Activated gamma-delta T cell treated with Interleukin-2 at 50 U/mL for 16 hours (primary cell): Measurements from ENCODE around the gene AIDA.
"Not testable (repeated sequence)": the region's sequence is repeated elsewhere in the genome, so short reads cannot be mapped to it uniquely, and the experiment has no call there.

Source experiments
- DNase-seq: peaks from one replicate; pipeline ENCODE4 v3.0.0-alpha.2; 2020

Gene AIDA

GRCh38 chr1:222711319-222712252 is 705 bp downstream of the AIDA start:
- peak; percentile 54 for DNase-seq

DNA sequence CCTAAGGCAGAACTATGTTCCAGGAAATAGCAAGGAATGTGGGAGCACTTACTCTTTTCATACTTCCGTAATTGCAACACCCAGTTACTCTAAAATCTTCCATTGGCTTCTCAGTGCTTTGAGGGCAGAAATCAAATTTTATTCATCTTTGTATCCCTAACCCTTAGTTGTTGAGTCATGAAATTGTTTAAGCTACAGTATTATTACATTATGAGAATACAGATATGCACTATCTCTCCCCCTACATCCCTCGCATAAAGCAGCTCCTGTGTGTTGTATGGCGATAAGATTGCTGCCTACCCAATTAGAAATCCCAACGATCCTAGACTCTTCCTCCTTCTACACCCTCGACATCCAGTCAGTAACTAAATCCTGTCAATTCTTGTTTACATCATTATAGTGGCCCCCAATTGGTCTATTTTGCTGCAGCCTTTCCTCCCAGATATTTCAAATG is 2.6 kb downstream of the AIDA start:
- no peak for DNase-seq

- DNase-seq: no peak
Measured at GRCh38 chr1:222706815-222707214, 5.5 kb downstream of the AIDA start.

GRCh38 chr1:222704260-222704659 is 8.0 kb downstream of the AIDA start:
- no peak for DNase-seq

GRCh38 chr1:222702210-222702609 is 10.1 kb downstream of the AIDA start:
- DNase-seq: no peak

DNA sequence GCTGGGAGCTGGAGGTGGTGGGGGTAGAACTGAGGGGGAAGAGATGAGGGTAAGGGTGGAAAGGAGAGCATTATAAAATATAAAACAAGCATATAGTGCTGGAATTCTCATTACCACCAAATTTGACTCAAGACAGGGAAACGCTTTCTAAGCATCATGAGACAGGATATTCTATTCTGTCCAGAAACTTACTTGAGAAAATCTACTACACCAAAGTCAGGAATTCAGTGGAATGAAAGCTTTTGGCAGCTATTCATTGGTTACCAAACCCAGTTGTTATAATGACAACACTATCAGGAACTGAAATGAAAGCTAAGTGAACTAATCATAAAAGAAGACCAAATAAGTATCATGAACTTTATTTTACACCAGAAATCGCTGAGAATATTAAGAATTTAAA is 14.5 kb downstream of the AIDA start:
- DNase-seq: no peak

GRCh38 chr1:222697203-222697602 is 15.1 kb downstream of the AIDA start:
- DNase-seq: no peak

DNA sequence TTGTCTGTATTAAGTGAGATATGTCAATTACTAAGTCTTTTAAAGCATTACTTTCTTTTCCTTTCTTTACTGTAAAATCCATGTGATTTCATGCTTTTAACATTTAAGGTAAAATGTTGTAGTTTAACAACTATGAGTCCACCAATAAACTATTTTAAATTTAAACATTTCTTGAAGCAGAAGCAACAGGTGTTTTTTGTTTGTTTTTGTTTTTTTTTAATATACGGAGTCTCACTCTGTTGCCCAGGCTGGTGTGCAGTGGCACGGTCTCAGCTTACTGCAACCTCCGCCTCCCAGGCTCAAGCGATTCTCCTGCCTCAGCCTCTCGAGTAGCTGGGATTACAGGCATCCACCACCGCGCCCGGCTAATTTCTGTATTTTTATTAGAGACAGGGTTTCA is 15.6 kb downstream of the AIDA start:
- DNase-seq: no peak

- DNase-seq: no peak
Measured at GRCh38 chr1:222694927-222695326, 17.4 kb downstream of the AIDA start.

- no peak for DNase-seq
Measured at GRCh38 chr1:222691016-222691415, 21.3 kb downstream of the AIDA start.

DNA sequence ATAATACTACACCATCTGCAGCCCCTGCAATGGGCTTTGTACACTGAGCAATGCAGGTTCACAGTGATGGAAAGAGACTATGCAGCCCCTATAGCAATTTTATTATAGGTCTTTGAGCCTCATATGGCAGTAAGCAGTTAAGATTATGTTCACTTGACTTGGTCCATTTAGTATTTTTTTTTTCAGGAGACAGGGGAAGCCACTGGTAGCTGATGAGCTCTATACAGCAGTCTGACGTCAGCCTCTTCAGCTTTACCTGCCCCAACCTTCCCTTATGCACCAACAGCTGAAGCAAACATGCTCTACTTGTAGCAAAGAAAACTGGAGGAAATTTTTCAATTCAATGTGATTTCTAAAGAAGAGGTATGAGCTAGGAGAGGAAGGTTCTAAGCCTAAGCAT is 32.2 kb downstream of the AIDA start:
- no peak for DNase-seq

DNA sequence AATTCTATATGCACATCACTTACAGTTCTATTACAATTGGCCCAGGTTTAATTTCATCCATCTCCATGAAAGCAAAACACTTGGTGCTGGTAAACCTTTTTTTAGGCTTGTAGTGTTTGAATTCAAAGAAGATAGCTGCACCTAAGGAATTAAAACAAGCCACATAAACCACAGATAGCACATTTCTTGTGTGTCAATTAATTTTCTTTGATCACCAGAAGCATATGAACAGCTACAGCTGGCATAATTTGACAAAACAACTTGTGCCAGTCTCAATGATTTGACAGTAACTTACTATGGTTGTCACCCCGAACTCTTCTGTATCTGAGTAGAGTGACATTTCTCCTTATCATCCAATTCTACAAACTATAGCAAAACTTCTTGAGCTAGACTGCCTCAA is 42.2 kb downstream of the AIDA start:
- DNase-seq: no peak

DNA sequence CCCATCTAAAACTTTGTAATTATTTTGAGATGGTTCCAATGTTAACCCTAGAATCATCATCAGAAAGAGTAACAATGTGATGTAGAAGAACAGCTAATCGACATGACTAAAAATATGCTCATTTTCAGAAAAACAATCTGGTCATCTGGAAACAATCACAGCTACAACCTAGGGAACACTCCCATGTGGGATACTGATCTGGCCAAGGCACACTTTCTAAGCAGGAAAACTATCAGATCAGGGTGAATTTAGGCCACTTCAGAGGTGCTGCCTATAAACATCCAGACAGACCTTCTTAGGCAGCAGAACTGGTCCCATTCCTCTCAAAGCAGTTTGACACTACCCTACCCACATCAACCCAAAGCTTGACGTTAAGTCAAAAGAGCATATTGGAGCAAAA is 43.2 kb downstream of the AIDA start:
- not testable (repeated sequence) for DNase-seq

DNA sequence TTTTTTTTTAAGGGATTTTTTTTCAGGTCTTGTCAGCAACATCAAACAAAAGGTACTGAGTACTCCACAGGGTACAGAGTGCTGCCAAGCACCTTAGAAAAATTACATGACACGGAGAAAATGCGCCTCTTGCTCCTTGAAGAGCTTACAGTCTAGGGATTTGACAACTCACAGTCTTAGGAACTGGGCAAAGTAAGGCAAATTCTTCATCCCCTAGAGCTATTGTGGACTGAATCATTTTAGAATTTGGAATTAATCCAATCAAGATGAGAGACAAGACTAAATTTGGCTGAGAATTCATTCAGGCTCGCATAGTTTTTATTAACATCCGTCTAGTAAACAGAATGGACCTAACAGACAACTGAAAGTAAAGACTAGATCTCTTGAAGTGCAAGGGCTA is 44.1 kb downstream of the AIDA start:
- DNase-seq: not testable (repeated sequence)

GRCh38 chr1:222665964-222666363 is 46.3 kb downstream of the AIDA start:
- no peak for DNase-seq

DNA sequence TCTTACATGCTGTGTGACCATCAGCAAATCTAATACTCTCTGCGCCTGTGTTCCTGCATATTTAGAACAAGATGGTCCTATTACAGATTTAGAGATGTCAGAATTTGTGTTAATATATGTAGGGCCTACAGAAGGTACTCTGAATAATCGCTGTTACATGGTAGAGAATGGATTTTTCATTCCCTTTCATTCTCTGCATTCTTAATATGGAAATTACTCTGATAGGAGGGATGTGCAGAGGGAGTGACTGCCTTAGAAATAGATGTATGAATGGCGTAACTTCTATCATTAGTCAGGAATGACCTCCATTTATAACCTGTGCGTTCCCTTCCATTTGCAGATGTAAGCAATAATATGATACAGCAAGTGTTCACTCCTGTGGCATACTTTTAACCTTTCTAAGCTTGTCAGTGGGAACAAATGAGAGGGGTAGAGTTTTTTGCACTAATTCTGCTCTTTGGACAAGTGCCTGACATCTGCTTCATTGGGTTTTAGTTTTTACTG is 48.8 kb downstream of the AIDA start:
- DNase-seq: no peak

DNA sequence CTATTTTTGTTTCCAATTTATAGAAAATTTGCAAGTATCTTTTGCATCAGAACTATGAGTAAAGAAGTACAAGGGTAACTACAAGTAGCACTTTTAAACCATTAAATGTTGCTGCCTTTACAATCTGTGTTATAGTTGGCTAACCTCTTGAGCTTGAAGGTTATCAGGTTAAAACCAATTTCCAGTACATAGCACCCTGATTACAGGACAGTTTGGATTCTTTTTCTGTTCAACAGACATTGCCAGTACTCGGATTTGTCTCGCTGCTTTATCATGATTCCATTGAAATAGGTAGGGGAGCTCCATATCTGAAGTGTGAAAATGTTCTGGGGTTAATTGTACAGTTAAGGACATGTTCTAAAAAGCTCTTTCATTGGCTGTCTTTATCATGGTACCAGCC is 54.4 kb downstream of the AIDA start:
- no peak for DNase-seq

- no peak for DNase-seq
Measured at GRCh38 chr1:222656391-222657155, 55.7 kb downstream of the AIDA start.

DNA sequence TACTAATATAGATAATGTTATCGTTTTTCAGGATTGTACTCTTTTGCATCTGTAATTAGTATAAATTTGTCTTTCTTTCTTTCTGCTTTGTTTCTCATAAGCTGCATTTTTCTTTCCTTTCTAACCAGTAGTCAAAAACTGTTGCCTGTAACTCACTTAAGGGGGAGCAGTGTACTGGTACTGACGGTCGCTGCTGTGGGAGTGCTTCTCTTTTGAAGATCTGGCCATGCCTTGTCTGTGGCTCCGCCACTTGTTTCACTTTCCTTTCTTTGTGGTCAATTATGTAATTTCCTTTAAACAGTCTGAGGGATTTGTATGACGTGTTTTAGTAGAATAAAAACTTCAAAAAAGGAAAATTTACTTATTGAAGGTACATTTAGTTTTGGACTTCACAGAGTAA is 57.4 kb downstream of the AIDA start:
- peak; percentile 67 for DNase-seq

DNA sequence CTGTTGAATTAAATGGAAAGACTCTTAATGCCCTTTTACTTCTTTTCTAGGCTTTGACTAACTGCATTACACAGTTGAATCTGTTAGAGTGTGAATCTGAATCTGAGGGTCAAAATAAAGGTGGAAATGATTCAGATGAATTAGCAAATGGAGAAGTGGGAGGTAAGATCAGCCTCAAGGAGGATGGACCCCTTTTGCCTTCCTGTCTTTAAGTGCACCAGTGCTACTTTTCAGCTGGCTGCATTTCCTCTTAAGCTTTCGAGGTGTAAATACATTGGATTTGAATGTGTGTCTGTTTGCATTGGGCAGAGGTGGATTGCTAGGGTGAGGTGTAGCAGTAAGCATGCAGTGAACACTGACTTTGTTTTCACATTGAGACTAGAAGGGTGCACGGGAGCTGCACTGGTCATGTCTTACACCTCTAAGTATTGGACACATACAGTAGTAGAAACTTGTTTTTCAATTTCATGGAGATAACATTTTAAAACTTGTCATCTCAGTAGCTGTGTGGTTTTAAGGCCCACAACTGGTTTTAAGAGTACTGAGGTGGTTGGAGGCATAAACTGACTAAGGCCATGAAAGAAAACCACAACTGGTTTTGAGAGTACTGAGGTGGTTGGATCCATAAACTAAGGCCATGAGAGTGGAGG is 59.0 kb downstream of the AIDA start:
- no peak for DNase-seq

- no peak for DNase-seq
Measured at GRCh38 chr1:222652676-222653075, 59.6 kb downstream of the AIDA start.

DNA sequence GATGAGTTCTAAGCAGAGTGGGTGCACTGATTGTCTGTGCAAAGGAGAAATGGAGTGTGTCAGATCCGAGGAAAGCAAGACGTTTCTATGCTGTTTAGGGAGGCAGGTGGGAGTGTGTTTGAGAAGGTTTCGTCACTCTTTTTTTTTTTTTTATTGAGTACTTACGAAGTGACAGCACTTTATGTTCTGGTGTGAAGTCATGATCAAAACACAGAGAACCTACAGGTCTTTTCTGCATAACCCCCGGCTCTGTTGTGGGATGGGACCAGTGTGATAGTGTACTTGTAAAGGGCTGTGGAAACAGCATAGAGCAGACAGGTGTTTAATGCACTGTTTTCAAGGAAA is 67.7 kb downstream of the AIDA start:
- no peak for DNase-seq

GRCh38 chr1:222643938-222644635 is 68.2 kb downstream of the AIDA start:
- peak; percentile 96 for DNase-seq
